ENCODE data around the gene SIN3A. TPM values are rescaled to one million over a fixed set of nuclear protein-coding genes. Genes with fewer than 3 reads are reported as not detected.
"Not testable (repeated sequence)": the region's sequence is repeated elsewhere in the genome, so short reads cannot be mapped to it uniquely, and the experiment has no call there.

SIN3A gene
- total RNA-seq, 1 donor from 2014 or later: 24.9 TPM

DNA sequence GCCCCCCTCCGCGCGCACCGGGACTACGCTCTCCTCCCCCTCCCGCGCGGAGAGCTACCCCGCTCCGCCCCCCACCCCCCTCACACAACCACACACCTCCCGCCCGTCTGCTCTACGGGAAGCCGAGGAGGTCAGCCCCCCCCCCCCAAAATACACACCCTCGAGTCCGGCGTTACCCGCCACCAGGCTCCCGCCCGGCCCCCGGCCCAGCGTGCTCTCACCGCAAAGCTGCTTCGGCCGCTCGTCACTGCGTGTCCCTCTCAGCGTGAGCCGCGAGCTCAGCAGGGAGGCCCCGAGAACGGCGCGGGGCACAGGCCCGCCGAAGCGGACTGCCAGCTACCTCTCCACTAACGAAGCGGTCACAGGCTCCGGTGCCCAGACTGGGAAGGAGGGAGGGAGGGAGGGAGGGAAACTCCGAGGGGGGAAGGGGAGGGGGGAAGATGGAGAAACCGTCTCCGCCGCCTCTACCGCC lies 252 bp downstream of the SIN3A start:
- no peak for FAIRE-seq
- DNase-seq (ENCODE audit: low spot score in 2 of 2): no peak

DNA sequence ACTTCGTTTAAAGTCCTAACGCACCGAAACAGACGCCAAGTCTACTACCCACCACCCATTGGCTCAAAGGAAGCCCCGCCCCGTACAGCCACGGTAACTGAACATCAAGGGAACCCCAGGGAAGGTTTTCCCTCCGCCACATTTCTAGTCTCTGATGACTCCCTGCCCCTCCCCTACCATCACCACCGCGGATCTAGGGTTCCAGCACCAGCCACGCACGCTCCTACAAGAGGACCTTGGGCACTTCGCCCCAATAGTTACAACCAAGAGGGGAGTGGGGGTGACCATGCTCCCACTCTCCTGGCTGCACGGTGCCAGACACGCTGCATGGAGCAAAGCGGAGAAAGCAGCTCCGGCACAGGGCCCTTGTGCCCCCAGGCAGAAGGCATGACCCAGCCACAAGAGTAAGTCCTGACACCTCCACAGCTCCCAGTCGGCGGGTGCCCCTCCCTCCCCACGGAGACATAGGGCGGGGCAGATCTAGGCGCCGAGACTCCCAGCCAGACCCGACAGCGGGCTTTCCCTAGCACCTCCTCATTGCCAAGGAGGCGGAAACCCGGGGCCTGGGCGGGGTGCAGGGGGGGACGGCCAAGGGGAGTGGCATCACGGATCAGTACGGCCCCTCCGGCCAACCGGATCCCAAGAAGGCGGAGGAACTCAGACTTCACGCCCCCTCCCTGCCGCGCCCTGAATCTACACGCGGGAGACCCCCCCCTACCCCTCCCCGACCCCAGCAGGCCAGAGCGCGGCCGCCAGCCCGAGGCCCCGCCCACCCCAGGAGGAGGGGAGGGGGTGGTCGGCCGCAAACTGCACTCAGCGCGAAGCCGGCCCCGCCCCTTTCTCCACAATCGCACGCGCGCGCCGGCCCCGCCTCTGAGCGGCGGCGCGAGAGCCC lies 936 bp downstream of the SIN3A start:
- peak; percentile 68 to 73 for DNase-seq (ENCODE audit: low spot score in 2 of 2)
- FAIRE-seq: no peak

DNA sequence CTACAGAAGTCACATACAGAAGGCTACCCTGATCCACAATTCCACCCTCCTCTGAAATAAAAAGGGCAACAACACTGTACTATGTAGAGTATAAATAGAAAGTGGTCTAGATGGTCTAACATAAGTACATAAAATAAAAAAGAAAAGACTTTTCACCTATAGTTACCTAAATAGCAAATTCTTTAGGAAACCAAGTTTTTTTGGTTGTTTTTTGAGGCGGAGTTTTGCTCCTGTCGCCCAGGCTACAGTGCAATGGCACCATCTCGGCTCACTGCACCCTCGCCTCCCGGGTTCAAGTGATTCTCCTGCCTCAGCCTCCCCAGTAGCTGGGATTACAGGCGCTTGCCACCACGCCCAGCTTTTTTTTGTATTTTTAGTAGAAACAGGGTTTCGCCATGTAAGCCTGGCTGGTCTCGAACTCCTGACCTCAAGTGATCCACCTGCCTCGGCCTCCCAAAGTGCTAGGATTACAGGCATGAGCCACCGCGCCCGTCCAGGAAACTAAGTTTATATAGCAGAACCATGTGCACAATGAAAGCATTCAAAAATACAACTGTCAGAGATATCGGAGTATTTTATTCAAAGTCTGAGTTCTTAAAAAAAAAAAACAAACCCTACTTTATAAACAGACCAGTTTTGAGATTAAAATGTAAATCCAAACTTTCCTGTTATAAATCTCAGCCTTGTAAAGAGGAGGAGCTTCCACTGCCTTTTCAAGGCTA lies 1.7 kb downstream of the SIN3A start:
- FAIRE-seq (no peak), DNase-seq (ENCODE audit: low spot score in 2 of 2) (no peak)

DNA sequence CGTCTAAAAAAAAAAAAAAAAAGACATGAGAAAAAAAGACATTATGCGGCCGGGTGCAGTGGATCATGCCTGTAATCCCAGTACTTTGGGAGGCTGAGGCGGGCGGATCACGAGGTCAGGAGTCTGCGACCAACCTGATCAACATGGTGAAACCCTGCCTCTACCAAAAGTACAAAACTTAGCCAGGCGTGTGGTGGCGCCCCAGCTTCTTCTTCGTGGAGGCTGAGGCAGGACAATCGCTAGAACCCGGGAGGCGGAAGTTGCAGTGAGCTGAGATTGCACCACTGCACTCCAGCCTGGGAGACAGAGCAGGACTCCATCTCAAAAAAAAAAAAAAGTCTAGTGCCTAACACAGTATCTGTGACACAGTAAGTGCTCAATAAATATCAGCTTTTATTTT lies 3.3 kb downstream of the SIN3A start:
- DNase-seq (ENCODE audit: low spot score in 2 of 2); FAIRE-seq: not testable (repeated sequence)

DNA sequence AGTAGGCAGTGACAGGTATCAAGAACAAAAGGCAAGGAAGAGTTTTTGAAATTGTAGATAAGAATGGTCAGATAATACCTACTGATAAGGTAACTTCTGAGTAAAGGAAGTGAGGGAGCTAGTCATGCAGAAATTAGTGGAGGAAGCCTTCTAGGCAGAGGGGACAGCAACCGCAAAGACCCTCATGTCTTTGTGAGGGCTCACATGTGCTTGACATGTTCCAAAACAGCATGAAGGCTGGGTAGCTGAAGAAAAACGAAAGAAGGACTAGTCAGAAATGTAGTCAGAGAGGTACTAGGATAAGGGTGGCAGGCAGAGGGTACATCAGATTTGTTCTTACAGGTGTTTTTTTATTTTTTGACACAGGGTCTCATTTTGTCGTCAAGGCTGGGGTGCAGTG lies 5.3 kb downstream of the SIN3A start:
- DNase-seq (ENCODE audit: low spot score in 2 of 2) (no peak), FAIRE-seq (no peak)

DNA sequence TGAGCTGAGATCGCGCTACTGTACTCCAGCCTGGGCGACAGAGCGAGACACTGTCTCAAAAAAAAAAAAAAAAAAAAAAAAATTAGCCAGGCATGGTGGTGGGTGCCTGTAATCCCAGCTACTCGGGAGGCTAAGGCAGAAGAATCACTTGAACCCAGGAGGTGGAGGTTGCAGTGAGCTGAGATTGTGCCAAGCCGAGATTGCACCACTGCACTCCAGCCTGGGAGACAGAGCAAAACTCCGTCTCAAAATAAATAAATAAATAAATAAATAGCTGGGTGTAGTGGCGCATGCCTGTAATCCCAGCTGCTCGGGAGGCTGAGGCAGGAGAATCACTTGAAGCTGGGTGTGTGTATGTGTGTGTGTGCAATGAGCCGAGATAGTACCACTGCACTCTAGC lies 6.2 kb downstream of the SIN3A start:
- FAIRE-seq; DNase-seq (ENCODE audit: low spot score in 2 of 2): not testable (repeated sequence)

DNA sequence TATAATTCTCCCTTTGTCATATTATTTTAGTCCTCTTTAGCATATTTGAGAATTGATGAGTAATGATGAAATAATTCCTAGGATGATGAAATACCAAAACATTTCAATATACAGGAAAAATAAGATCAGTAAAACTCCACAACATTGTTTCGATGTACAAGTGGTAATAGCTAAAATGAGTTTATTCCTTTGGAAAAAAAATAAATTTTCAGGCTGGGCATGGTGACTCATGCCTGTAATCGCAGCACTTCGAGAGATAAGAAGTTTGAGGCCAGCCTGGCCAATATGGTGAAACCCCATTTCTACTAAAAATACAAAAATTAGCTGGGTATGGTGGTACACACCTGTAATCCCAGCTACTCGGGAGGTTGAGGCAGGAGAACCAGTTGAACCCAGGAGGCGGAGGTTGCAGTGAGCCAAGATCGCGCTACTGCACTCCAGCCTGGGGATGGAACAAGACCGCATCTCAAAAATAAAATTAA lies 7.5 kb downstream of the SIN3A start:
- FAIRE-seq; DNase-seq (ENCODE audit: low spot score in 2 of 2): not testable (repeated sequence)

DNA sequence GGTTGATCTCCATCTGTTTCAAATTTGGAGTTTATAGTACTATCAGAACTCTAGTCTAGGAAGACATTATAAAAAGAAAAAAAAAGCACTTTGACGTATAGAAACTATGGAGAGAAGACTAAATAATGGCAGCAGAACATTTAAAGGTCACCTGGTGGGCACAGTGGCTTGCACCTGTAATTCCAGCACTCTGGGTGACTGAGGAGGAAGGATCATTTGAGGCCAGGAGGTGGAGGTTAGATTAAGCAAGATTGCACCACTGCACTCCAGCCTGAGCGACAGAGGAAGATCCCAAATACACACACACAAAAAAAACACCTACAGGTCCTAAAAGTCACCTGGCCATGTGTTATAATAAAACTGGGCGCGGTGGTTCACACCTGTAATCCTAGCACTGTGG lies 13.8 kb downstream of the SIN3A start:
- DNase-seq (ENCODE audit: low spot score in 2 of 2) (no peak), FAIRE-seq (no peak)

DNA sequence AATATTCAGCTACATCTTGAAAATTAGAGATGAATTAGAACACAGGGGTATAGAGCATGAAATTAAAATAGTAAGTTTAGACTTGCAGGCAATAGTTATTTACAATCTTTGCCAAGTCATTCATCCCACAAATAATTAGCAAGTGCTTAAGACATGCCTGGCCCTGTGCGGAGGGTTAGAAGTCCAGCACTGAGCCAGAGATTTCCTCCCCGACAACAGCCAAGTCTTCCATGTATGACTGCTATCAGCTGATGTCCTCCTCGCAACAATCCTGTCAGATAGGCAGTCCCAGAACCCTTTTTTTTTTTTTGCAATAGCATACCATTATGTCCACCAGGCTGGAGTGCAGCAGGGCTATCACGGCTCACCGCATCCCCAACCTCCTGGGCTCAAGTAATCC lies 14.6 kb downstream of the SIN3A start:
- no peak for FAIRE-seq
- no peak for DNase-seq (ENCODE audit: low spot score in 2 of 2)

DNA sequence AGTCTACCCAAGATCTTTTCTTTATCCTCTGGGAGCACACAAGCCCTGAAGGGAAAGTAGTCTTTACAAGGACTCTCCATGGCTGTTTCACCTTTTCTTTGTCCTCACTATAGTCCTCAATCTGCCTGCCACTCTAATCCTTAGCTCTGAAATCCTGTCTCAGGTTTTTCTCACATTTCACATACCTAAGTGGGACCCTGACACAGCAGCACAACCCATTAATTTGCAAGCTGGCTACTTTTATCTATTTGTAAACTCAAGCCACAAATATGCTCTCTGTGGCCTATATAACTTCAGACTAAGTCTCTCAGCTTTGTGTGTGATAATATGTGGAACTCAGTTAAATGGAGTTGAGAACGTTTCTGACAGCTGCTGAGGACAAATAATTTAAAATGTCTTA lies 19.8 kb downstream of the SIN3A start:
- no peak for FAIRE-seq
- DNase-seq (ENCODE audit: low spot score in 2 of 2): no peak

DNA sequence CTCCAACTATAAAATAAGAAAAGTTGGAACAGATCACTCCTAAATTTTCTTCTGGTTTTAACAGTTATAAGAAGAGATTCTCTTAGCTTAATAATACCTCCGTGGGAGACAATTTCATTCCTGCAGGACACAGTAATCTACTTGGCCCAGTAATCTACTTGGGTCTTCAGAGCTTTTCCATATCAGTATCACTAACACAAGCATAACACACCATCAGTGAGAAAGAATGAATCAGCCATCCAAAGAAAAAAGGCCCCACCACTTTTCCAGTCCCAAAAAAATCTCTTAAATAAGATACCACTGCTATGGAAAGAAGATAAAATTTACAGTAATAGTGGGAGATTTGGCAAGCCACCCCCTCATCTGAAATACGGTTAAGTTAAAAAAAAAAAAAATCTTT lies 20.2 kb downstream of the SIN3A start:
- no peak for FAIRE-seq
- no peak for DNase-seq (ENCODE audit: low spot score in 2 of 2)

DNA sequence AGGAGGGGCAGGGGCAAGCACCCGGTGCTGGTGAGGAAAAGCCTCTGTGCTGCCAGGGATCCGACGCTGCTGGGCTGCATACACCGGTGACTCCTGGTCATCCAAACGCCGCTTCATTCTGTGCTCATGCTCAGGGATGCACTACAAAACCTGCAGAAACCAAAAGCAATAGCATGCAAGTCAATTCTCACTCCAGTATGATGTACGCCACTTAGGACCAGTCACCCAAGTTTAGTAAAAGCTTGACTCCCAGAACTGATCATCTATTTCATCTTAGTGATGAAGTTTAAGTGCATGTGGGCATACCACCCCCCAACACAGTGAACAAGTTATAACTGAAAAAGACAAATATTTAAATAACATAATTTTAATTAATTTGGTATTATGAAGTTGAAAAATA lies 21.2 kb downstream of the SIN3A start:
- DNase-seq (ENCODE audit: low spot score in 2 of 2) (no peak), FAIRE-seq (no peak)

DNA sequence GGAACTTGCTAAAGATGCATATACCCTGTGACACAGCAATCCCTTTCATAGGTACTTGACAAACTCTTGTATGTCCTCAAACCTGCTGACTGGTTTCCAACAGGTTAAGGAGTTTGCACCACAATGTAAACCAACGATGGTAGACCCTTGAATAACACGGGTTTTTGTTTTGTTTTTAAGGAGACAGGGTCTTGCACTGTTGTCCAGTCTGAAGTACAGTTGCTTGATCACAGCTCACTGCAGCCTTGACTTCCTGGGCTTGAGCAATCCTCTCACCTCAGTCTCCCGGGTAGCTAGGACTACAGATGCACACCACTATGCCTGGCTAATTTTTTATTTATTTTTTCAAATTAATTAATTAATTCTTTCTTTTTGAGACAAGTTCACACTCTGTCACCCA lies 23.3 kb downstream of the SIN3A start:
- FAIRE-seq (no peak), DNase-seq (ENCODE audit: low spot score in 2 of 2) (no peak)

DNA sequence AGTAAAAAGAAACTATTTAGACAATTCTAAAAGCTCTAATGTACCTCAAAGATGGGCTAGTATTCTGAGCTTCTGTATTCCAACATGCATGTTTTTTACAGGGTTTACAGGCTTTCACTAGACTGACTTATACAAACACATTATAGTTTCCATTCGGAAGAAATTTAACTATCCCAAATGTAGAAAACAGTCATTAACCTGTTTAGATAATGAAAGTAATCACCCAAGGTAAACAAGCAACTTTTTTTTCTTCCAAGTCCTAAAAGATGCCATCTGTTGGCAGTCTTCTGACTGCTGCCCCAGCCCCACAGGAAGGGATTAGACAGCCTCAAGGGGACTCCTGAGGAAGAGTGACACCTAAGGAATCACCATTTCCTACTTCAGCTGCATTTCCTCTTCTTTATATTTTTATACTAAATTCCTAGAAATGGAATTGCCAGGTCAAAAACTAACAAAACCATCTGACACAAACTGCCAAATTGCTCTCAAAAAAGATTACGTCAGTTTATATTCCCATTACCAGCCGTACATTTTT lies 25.5 kb downstream of the SIN3A start:
- DNase-seq (ENCODE audit: low spot score in 2 of 2) (no peak), FAIRE-seq (no peak)

DNA sequence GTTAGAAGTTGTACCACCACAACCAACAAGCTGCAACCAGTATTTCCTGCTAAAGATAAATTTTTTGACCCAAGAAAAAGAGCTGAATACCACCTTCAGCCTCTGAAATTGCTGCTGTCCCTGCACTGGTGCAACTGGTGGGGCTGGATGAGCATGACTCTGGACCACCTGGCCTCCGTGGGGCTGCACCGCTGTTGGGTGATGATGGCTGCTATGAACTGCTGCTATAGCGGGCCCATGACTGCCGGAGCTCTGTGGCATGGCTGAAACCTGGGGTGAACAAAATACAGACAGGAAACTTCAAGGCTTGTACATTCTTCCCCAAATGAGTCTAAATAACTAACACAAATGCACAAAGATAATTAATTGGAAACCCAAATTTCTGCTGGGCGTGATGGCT lies 28.9 kb downstream of the SIN3A start:
- FAIRE-seq (no peak), DNase-seq (ENCODE audit: low spot score in 2 of 2) (no peak)

DNA sequence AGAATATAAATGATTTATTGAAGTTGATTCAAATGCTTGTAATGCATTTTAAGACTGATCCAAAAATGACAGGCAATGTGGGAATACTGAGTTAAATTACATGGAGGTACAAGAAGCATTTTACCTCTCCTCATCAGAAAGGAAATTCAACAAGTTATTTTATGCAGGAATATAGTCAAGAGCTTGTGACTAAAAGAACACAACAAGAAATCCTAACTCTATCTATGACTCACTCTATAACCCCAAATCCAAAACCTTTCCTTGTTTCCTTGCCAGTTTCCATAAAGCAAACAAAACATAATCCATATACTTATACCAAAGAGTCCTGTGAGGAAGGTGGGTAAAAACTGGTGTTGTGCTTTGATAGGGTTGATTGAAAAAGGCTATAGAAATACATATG lies 30.8 kb downstream of the SIN3A start:
- no peak for DNase-seq (ENCODE audit: low spot score in 2 of 2)
- FAIRE-seq: no peak

DNA sequence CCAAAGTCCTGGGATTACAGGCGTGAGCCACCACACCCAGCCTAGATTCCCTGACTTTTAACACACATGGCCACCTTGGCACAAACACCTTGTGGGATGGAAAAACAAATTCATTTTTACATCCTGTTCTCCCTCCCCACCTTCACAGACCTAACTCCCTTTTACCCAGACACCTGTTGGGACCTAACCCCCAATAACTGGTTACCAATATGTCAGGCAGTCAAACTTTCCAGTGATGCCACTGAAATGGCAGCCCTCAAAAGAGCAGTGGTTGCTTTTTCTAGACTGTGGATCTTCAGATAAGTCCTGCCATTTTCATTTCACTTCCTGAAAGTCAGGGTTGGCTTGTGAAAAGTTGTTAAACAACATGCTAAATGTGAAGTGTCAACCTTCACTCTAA lies 34.9 kb downstream of the SIN3A start:
- FAIRE-seq (no peak), DNase-seq (ENCODE audit: low spot score in 2 of 2) (no peak)

DNA sequence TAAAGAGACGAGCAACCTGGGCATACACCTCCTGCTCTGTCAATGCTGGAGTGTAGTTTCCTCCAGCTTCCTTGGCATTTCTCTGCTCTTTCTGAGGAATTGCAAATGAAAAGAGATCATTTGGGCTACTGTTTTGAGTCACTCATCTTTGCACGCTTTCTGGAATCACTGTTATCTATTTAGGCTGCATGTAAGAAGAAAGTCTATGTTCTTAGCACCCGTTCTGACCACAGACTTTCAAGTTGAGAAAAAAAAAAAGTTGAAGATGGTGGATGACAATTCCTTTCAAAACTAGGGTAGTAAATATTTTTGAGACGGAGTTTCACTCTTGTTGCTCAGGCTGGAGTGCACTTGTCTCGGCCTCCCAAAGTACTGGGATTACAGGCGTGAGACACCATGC lies 41.3 kb downstream of the SIN3A start:
- no peak for FAIRE-seq
- DNase-seq (ENCODE audit: low spot score in 2 of 2): no peak

DNA sequence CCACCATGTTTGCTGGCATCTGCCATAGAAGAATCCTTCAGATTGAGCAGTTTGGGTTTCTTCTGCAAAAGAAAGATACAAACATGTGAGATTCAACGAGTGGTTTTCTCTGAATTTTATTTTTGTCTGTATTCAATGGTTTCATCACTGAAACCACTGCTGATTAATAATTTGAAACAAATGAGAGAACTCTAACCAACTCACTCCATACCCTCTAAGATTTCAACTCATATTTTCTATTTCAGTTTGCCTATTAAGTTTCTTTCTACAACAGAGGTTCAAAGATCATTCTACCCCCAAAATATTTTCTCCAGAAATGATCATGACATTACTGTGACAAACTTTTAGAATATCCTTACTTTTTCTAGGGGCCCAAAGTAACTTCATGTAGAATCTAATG lies 44.4 kb downstream of the SIN3A start:
- no peak for DNase-seq (ENCODE audit: low spot score in 2 of 2)
- FAIRE-seq: no peak

DNA sequence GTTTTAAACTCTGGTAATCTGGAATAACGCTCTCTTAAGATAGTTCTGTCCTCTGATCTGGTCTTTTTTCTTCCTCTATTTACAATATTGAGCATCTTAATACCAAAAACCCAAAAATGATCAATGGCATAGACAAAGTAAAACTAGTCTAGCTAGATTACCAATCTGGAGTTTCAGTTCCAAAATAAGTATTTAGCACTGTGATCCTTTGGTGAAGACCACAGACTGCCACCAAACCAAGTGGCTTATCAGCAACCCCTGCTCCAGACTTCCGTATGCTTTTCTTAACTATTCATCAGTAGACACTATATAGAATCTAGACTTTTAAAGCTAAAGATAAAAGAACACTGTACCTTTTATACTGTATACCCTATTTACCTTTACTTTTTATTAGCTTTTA lies 47.6 kb downstream of the SIN3A start:
- FAIRE-seq (no peak), DNase-seq (ENCODE audit: low spot score in 2 of 2) (no peak)

DNA sequence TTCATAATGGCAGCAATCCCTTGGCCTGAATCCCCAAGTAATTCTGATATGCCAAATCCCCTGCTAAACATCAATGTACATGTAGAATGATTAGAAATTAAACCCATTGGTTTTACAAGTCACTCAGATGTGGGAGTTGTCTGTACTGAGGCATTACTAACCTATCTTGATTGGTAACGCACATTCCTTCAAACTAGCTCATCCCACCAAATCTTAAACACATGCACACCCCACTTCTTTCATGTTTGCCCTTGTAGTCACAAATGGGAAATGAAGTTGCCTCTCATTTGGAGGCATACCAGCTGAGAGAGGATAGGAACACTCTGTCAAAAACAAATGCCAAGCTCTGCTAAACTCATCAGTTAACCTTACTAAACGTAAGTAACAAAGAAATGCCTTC lies 54.0 kb downstream of the SIN3A start:
- DNase-seq (ENCODE audit: low spot score in 2 of 2): no peak
- FAIRE-seq: no peak

Measured in frontal cortex (tissue), 4 donors.